ENCODE results near the gene RHBDF1. TPM values are rescaled to one million over a fixed set of nuclear protein-coding genes. Genes with fewer than 3 reads are reported as not detected.

The RHBDF1 gene
- total and polyA plus RNA-seq, 4 donors = 1.8 to 6.2 (median 3.5) TPM

GRCh38 chr16:83060-83603, 10.7 kb upstream of the RHBDF1 start (continued):
- TF ChIP-seq REST (IDR thresholded peaks at IDR 0.05) = no peak
- no peak for TF ChIP-seq FOXA1 (IDR thresholded peaks at IDR 0.05)
- no peak for TF ChIP-seq CTCF (IDR thresholded peaks at IDR 0.05; ENCODE audit: low read depth, low read length, missing input control)
- TF ChIP-seq RXRA (IDR thresholded peaks at IDR 0.05) = no peak
- TF ChIP-seq JUND (IDR thresholded peaks at IDR 0.05) = no peak

- peak overlapping the region in 1 of 2 donors; percentile 92 for H3K9ac ChIP-seq (ENCODE audit: low read depth in 1 of 2, low read length in 2 of 2)
- 85% methylated on average over 32 of the region's 32 CpGs for WGBS
These were observed 7.0 kb upstream of the RHBDF1 start for GRCh38 chr16:79151-80054.

GRCh38 chr16:78444-79150, 6.2 kb upstream of the RHBDF1 start:
- TF ChIP-seq REST (IDR thresholded peaks at IDR 0.05) (no peak), JUND (IDR thresholded peaks at IDR 0.05) (no peak), CTCF (IDR thresholded peaks at IDR 0.05; ENCODE audit: low read depth, low read length, missing input control) (no peak), YY1 (IDR thresholded peaks at IDR 0.05) (no peak), TAF1 (conservative IDR thresholded peaks at IDR 0.05) (no peak), RXRA (IDR thresholded peaks at IDR 0.05) (peak in 1 of 2 donors; percentile 7)
- Histone ChIP-seq H3K4me1 (ENCODE audit: control insufficient read depth in 4 of 4, insufficient read depth in 4 of 4, low read length in 3 of 4) (peaks cover 5 to 20% (median 16%) of the 10 kb centered on the region in 4 donors), H3K9me3 (ENCODE audit: control insufficient read depth in 4 of 4, low read length in 3 of 4) (no peaks in the 10 kb centered on the region), H3K4me3 (ENCODE audit: low read depth in 1 of 3, low read length in 3 of 3) (peak overlapping the region; percentile 62 to 93 (median 90)), H3K9ac (ENCODE audit: low read depth in 1 of 2, low read length in 2 of 2) (peak overlapping the region; percentile 34 to 92), H3K27ac (ENCODE audit: low read depth in 1 of 2, low read length in 2 of 2) (peak overlapping the region; percentile 65 to 75), H3K27me3 (ENCODE audit: control insufficient read depth in 4 of 4, insufficient read depth in 4 of 4, low read length in 3 of 4) (no peaks in the 10 kb centered on the region), H3K36me3 (ENCODE audit: control insufficient read depth in 4 of 4, insufficient read depth in 3 of 4, low read depth in 1 of 4, low read length in 3 of 4) (peaks cover 0 to 10% (median 0%) of the 10 kb centered on the region in 4 donors)
- DNase-seq (ENCODE audit: low spot score) = no peak
- 5% methylated on average over 36 of the region's 36 CpGs for WGBS

More at GRCh38 chr16:79151-80054, 7.0 kb upstream of the RHBDF1 start:
- no peak for TF ChIP-seq RXRA (IDR thresholded peaks at IDR 0.05)
- Histone ChIP-seq H3K4me3 (ENCODE audit: low read depth in 1 of 3, low read length in 3 of 3) (peak overlapping the region; percentile 62 to 93 (median 90)), H3K27me3 (ENCODE audit: control insufficient read depth in 4 of 4, insufficient read depth in 4 of 4, low read length in 3 of 4) (no peaks in the 10 kb centered on the region), H3K9me3 (ENCODE audit: control insufficient read depth in 4 of 4, low read length in 3 of 4) (no peaks in the 10 kb centered on the region), H3K4me1 (ENCODE audit: control insufficient read depth in 4 of 4, insufficient read depth in 4 of 4, low read length in 3 of 4) (peaks cover 8 to 28% (median 16%) of the 10 kb centered on the region in 4 donors), H3K27ac (ENCODE audit: low read depth in 1 of 2, low read length in 2 of 2) (peak overlapping the region in 1 of 2 donors; percentile 75), H3K36me3 (ENCODE audit: control insufficient read depth in 4 of 4, insufficient read depth in 3 of 4, low read depth in 1 of 4, low read length in 3 of 4) (peaks cover 0 to 17% (median under 1%) of the 10 kb centered on the region in 4 donors)
- no peak for DNase-seq (ENCODE audit: low spot score)
